GM23338 (cell line): Measurements from ENCODE around the gene CYP51A1. TPM values are rescaled to one million over a fixed set of nuclear protein-coding genes. Genes with fewer than 3 reads are reported as not detected.

Source experiments
- ATAC-seq: fragments of 200-7000 bp; cut with Tn5 transposase; 3 replicates; pipeline ENCODE4 v1.9.1; 2020
- DNase-seq: peaks from one replicate; pipeline ENCODE4 v3.0.0-alpha.2; 2015; ENCODE audit warnings: low spot score
- H2AFZ ChIP-seq: fragments of 200-600 bp; sonication (generic); 2 replicates; pipeline ENCODE4 v1.8.0; 2016; ENCODE audit warnings: antibody characterized with exemption, mild to moderate bottlenecking, moderate library complexity
- H3F3A ChIP-seq: fragments of 200-600 bp; sonication (generic); replicated peaks from 2 replicates; pipeline ENCODE4 v1.8.0; 2017; ENCODE audit warnings: antibody characterized with exemption, mixed run types, low read depth
- H3K27ac ChIP-seq: fragments of 200-600 bp; sonication (generic); 2 replicates; pipeline ENCODE4 v1.6.1; 2016; ENCODE audit warnings: low read depth
- H3K27me3 ChIP-seq: fragments of 200-600 bp; sonication (generic); 2 replicates; pipeline ENCODE4 v1.8.0; 2016; ENCODE audit warnings: mild to moderate bottlenecking, mixed run types, moderate library complexity; ENCODE audit not compliant: insufficient read depth
- H3K36me3 ChIP-seq: fragments of 200-600 bp; sonication (generic); 2 replicates; pipeline ENCODE4 v1.8.0; 2016; ENCODE audit warnings: mild to moderate bottlenecking; ENCODE audit not compliant: insufficient read depth
- H3K4me1 ChIP-seq: fragments of 200-600 bp; sonication (generic); 2 replicates; pipeline ENCODE4 v1.8.0; 2016; ENCODE audit warnings: mild to moderate bottlenecking, moderate library complexity; ENCODE audit not compliant: insufficient read depth
- H3K4me2 ChIP-seq: fragments of 200-600 bp; sonication (generic); 2 replicates; pipeline ENCODE4 v1.7.1; 2017; ENCODE audit warnings: mixed run types
- H3K4me3 ChIP-seq: fragments of 200-600 bp; sonication (generic); 2 replicates; pipeline ENCODE4 v1.6.1; 2016; ENCODE audit warnings: mixed run types
- H3K79me2 ChIP-seq: fragments of 200-600 bp; sonication (generic); replicated peaks from 2 replicates; pipeline ENCODE4 v1.8.0; 2017; ENCODE audit warnings: mild to moderate bottlenecking; ENCODE audit not compliant: insufficient read depth
- H3K9me2 ChIP-seq: fragments of 200-600 bp; sonication (generic); 2 replicates; pipeline ENCODE4 v1.8.0; 2017; ENCODE audit not compliant: insufficient read depth
- H4K20me1 ChIP-seq: fragments of 200-600 bp; sonication (generic); replicated peaks from 2 replicates; pipeline ENCODE4 v1.8.0; 2017; ENCODE audit warnings: mild to moderate bottlenecking; ENCODE audit not compliant: insufficient read depth
- H3K27ac Mint-ChIP-seq: 2 replicates; pipeline ENCODE4 v1.8.0; 2020; ENCODE audit warnings: inconsistent platforms, mild to moderate bottlenecking, moderate library complexity, mixed read lengths
- H3K27me3 Mint-ChIP-seq: 3 replicates; pipeline ENCODE4 v1.8.0; 2022; ENCODE audit warnings: low read depth, mild to moderate bottlenecking, moderate library complexity, mixed read lengths, inconsistent platforms; ENCODE audit not compliant: insufficient read depth, poor library complexity
- H3K36me3 Mint-ChIP-seq: 3 replicates; pipeline ENCODE4 v1.8.0; 2021; ENCODE audit warnings: low read depth, mild to moderate bottlenecking, inconsistent platforms, moderate library complexity, mixed read lengths
- H3K4me1 Mint-ChIP-seq: 3 replicates; pipeline ENCODE4 v1.8.0; 2020; ENCODE audit warnings: mild to moderate bottlenecking, inconsistent platforms, mixed read lengths
- H3K4me3 Mint-ChIP-seq: 3 replicates; pipeline ENCODE4 v1.8.0; 2021; ENCODE audit warnings: moderate library complexity, mild to moderate bottlenecking, inconsistent platforms, mixed read lengths
- H3K9me3 Mint-ChIP-seq: 3 replicates; pipeline ENCODE4 v1.8.0; 2020; ENCODE audit warnings: moderate library complexity, mild to moderate bottlenecking, inconsistent platforms, mixed read lengths
- CREB1 ChIP-seq: fragments of 250-450 bp; sonication (Bioruptor Pico); IDR thresholded peaks from 2 replicates; pipeline ENCODE4 v1.5.0; 2020; ENCODE audit warnings: low read depth, mild to moderate bottlenecking, moderate library complexity
- CTCF ChIP-seq, 2 experiments: fragments of 200-600 bp in 1 of 2; sonication (generic) in 1 of 2; conservative IDR thresholded peaks; 2 replicates each; pipeline versions ENCODE4 v1.5.1 to v1.6.1; 2016 to 2017; ENCODE audit warnings: antibody characterized with exemption in 2 of 2, low read depth in 2 of 2, mild to moderate bottlenecking in 2 of 2, moderate library complexity in 1 of 2
- EZH2 ChIP-seq: fragments of 200-600 bp; sonication (generic); IDR thresholded peaks from one replicate; pipeline ENCODE4 v1.8.0; 2017; ENCODE audit warnings: antibody characterized with exemption, mild to moderate bottlenecking, low read depth; ENCODE audit not compliant: unreplicated experiment
- EZH2phosphoT487 ChIP-seq: fragments of 200-600 bp; sonication (generic); IDR thresholded peaks from one replicate; pipeline ENCODE4 v1.8.1; 2018; ENCODE audit warnings: antibody characterized with exemption; ENCODE audit not compliant: unreplicated experiment
- JUNB ChIP-seq: IDR thresholded peaks from one replicate; pipeline ENCODE4 v1.6.1; 2016; ENCODE audit warnings: antibody characterized with exemption; ENCODE audit not compliant: unreplicated experiment
- NANOG ChIP-seq: IDR thresholded peaks from 2 replicates; pipeline ENCODE4 v1.6.1; 2016; ENCODE audit warnings: antibody characterized with exemption, borderline replicate concordance
- POLR2AphosphoS5 ChIP-seq: IDR thresholded peaks from 2 replicates; pipeline ENCODE4 v1.6.1; 2016; ENCODE audit warnings: antibody characterized with exemption, low read depth
- STAT1 ChIP-seq: IDR thresholded peaks from one replicate; pipeline ENCODE4 v1.6.1; 2016; ENCODE audit warnings: antibody characterized with exemption; ENCODE audit not compliant: unreplicated experiment
- ZNF114 ChIP-seq: fragments of 250-450 bp; sonication (Bioruptor Pico); IDR thresholded peaks from 2 replicates; pipeline ENCODE4 v1.5.0; 2020; ENCODE audit warnings: mild to moderate bottlenecking, moderate library complexity
- ZNF331 ChIP-seq: fragments of 250-450 bp; sonication (Bioruptor Pico); IDR thresholded peaks from 2 replicates; pipeline ENCODE4 v1.5.0; 2020; ENCODE audit warnings: low read depth, mild to moderate bottlenecking, moderate library complexity
- polyA plus RNA-seq: library from polyadenylated mRNA; unstranded; fragments of >200 nt; fragmentation: Nextera tagmentation; extraction: Ambion mirVana; gene quantifications from 2 replicates; pipeline ENCODE4 v1.2.1, GENCODE V29; 2016
- total RNA-seq: library from RNA; depleted of rRNA; stranded (reverse); fragments of >200 nt; shearing (Covaris generic); gene quantifications from 2 replicates; pipeline ENCODE4 v1.2.3, GENCODE V29; 2014
- TF ChIP-seq, protein P1 (sequence below): IDR thresholded peaks from 2 replicates; pipeline ENCODE4 v1.6.1; 2016; ENCODE audit warnings: antibody characterized with exemption
- TF ChIP-seq, protein P2 (sequence below): IDR thresholded peaks from one replicate; pipeline ENCODE4 v1.6.1; 2018; ENCODE audit warnings: antibody characterized with exemption; ENCODE audit not compliant: unreplicated experiment

Gene CYP51A1
- total and polyA plus RNA-seq, 2 experiments from 2014 or later: 65.6 to 163 TPM

GRCh38 chr7:92161271-92161670 is 27.0 kb upstream of the CYP51A1 start (continued):
- TF ChIP-seq CTCF (conservative IDR thresholded peaks at IDR 0.05; ENCODE audit: low read depth in 2 of 2) (no peak), NANOG (no peak), JUNB (no peak), EZH2phosphoT487 (no peak), ZNF331 (CRISPR knock-in tag) (no peak), CREB1 (CRISPR knock-in tag) (no peak)
- TF ChIP-seq, protein P1, sequence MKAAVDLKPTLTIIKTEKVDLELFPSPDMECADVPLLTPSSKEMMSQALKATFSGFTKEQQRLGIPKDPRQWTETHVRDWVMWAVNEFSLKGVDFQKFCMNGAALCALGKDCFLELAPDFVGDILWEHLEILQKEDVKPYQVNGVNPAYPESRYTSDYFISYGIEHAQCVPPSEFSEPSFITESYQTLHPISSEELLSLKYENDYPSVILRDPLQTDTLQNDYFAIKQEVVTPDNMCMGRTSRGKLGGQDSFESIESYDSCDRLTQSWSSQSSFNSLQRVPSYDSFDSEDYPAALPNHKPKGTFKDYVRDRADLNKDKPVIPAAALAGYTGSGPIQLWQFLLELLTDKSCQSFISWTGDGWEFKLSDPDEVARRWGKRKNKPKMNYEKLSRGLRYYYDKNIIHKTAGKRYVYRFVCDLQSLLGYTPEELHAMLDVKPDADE: no peak
- TF ChIP-seq, protein P2, sequence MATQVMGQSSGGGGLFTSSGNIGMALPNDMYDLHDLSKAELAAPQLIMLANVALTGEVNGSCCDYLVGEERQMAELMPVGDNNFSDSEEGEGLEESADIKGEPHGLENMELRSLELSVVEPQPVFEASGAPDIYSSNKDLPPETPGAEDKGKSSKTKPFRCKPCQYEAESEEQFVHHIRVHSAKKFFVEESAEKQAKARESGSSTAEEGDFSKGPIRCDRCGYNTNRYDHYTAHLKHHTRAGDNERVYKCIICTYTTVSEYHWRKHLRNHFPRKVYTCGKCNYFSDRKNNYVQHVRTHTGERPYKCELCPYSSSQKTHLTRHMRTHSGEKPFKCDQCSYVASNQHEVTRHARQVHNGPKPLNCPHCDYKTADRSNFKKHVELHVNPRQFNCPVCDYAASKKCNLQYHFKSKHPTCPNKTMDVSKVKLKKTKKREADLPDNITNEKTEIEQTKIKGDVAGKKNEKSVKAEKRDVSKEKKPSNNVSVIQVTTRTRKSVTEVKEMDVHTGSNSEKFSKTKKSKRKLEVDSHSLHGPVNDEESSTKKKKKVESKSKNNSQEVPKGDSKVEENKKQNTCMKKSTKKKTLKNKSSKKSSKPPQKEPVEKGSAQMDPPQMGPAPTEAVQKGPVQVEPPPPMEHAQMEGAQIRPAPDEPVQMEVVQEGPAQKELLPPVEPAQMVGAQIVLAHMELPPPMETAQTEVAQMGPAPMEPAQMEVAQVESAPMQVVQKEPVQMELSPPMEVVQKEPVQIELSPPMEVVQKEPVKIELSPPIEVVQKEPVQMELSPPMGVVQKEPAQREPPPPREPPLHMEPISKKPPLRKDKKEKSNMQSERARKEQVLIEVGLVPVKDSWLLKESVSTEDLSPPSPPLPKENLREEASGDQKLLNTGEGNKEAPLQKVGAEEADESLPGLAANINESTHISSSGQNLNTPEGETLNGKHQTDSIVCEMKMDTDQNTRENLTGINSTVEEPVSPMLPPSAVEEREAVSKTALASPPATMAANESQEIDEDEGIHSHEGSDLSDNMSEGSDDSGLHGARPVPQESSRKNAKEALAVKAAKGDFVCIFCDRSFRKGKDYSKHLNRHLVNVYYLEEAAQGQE: no peak

DNA sequence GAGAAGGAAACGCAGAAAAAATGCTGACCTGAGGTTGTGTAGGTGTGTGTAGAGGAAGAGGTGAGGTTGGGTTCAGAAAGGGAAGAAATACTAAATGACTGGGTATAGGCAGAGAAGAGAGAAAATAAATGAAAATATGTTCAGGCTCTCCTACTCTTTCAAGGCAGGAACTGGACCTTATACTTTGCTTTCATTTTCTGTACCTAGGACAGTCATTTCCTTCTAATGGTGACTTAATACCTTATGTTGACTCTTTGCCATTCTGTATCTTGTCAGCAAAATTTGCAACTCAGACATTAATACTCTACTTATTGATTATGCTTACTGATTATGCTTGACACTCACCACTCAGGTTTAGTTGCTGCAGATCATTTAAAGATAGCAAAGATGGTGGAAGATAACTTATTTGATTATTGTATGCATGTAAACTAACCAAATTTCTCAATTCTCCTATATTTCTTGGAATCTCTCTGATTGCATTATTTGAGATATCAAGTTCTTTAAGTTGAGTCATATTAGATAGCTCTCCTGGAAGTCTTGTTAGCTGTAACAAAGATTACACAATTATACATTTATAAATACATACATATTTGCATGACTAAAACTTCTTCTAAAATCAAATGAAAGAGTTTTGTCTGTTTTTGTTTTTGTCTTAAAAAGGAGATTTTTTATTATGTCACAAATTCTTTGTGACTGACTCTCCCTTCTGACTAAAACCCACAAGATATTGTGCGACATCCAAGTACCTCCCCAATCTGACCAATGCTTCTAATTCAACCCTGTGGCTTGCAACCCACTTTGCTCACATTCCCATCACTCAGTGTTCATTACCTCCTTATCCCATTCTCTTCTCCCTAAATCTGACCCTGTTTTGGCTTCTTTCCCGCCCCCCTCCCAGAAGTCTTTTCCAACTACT is 24.6 kb upstream of the CYP51A1 start:
- Histone ChIP-seq H3K36me3 (no peaks in the 10 kb centered on the region), H3K4me3 (no peak overlapping the region), H2AFZ (no peak overlapping the region), H3K79me2 (no peaks in the 10 kb centered on the region), H3K27me3 (no peaks in the 10 kb centered on the region), H3K4me1 (no peaks in the 10 kb centered on the region), H3F3A (no peaks in the 10 kb centered on the region), H4K20me1 (no peaks in the 10 kb centered on the region), H3K4me2 (no peak overlapping the region), H3K27ac (no peak overlapping the region), H3K9me2 (no peaks in the 10 kb centered on the region)
- Mint-ChIP-seq H3K36me3 (no peaks in the 10 kb centered on the region), H3K27me3 (no peaks in the 10 kb centered on the region), H3K4me1 (no peaks in the 10 kb centered on the region), H3K9me3 (no peaks in the 10 kb centered on the region), H3K4me3 (no peak overlapping the region), H3K27ac (no peak overlapping the region)
- no peak for DNase-seq
- ATAC-seq: no peak
- TF ChIP-seq STAT1: no peak
- TF ChIP-seq JUNB: no peak
- TF ChIP-seq CTCF (conservative IDR thresholded peaks at IDR 0.05; ENCODE audit: low read depth in 2 of 2): no peak
- no peak for TF ChIP-seq NANOG
- TF ChIP-seq ZNF331 (CRISPR knock-in tag): no peak
- TF ChIP-seq POLR2AphosphoS5: no peak
- TF ChIP-seq ZNF114 (CRISPR knock-in tag): no peak
- no peak for TF ChIP-seq EZH2
